SK-N-SH (cell line): ENCODE results near the gene KRT23. TPM values are rescaled to one million over a fixed set of nuclear protein-coding genes. Genes with fewer than 3 reads are reported as not detected.

ENCODE experiments used
- CTCF ChIA-PET: fragments of 300-600, 350-600 bp; formaldehyde crosslinking; extraction: SDS; loops from one replicate; lab custom pipeline; 2021; lab: Yijun Ruan, JAX
- POLR2A ChIA-PET: fragments of 350-600 bp; sonication (Branson Sonifier 250); formaldehyde crosslinking; extraction: SDS; loops from one replicate; lab custom pipeline; 2020; ENCODE audit warnings: antibody characterized with exemption, inconsistent platforms; lab: Yijun Ruan, JAX
- DNase-seq: peaks from one replicate; pipeline ENCODE4 v3.0.0; 2012
- H2AFZ ChIP-seq: fragments of 200-600 bp; sonication (generic); 2 replicates; pipeline ENCODE4 v1.8.1; 2016; ENCODE audit warnings: antibody characterized with exemption, mild to moderate bottlenecking, low read depth
- H3F3A ChIP-seq: fragments of 200-600 bp; sonication (generic); replicated peaks from 2 replicates; pipeline ENCODE3; 2016; ENCODE audit warnings: antibody characterized with exemption, mild to moderate bottlenecking; ENCODE audit not compliant: insufficient read depth
- H3K27ac ChIP-seq, 2 experiments: fragments of 200-500 bp in 1 of 2; fragments of 200-600 bp in 1 of 2; sonication (Bioruptor generic) in 1 of 2; sonication (generic), shearing (Covaris generic) in 1 of 2; 2 replicates each; pipeline versions ENCODE4 v1.5.1 to v1.6.1; 2014 to 2016; ENCODE audit warnings: low read depth in 2 of 2, inconsistent platforms in 1 of 2, low read length in 1 of 2, mild to moderate bottlenecking in 1 of 2, mixed read lengths in 1 of 2
- H3K27me3 ChIP-seq: fragments of 200-600 bp; sonication (generic), shearing (Covaris generic); 2 replicates; pipeline ENCODE4 v1.6.1; 2016; ENCODE audit warnings: mixed run types; ENCODE audit not compliant: insufficient read depth
- H3K36me3 ChIP-seq, 2 experiments: fragments of 200-500 bp in 1 of 2; fragments of 200-600 bp in 1 of 2; sonication (Bioruptor generic) in 1 of 2; sonication (generic) in 1 of 2; replicated peaks in 1 of 2; 2 replicates each; pipeline versions ENCODE3 to v1.5.1; 2014 to 2016; ENCODE audit warnings: low read length in 1 of 2, mild to moderate bottlenecking in 1 of 2; ENCODE audit not compliant: insufficient read depth in 2 of 2, control insufficient read depth in 1 of 2
- H3K4me1 ChIP-seq, 2 experiments: fragments of 200-500 bp in 1 of 2; fragments of 200-600 bp in 1 of 2; sonication (Bioruptor generic) in 1 of 2; sonication (generic), shearing (Covaris generic) in 1 of 2; 2 replicates each; pipeline versions ENCODE4 v1.5.1 to v1.6.1; 2014 to 2016; ENCODE audit warnings: low read depth in 1 of 2, low read length in 1 of 2, mixed run types in 1 of 2; ENCODE audit not compliant: insufficient read depth in 2 of 2, control insufficient read depth in 1 of 2
- H3K4me2 ChIP-seq: fragments of 200-600 bp; sonication (generic), shearing (Covaris generic); 2 replicates; pipeline ENCODE4 v1.6.1; 2017; ENCODE audit warnings: mixed run types
- H3K4me3 ChIP-seq, 2 experiments: fragments of 200-500 bp in 1 of 2; fragments of 200-600 bp in 1 of 2; sonication (Bioruptor generic) in 1 of 2; sonication (generic), shearing (Covaris generic) in 1 of 2; 2 replicates each; pipeline versions ENCODE4 v1.5.1 to v1.8.1; 2014 to 2016; ENCODE audit warnings: low read depth in 2 of 2, inconsistent platforms in 1 of 2, low read length in 1 of 2, mild to moderate bottlenecking in 1 of 2, mixed read lengths in 1 of 2, moderate library complexity in 1 of 2
- H3K79me2 ChIP-seq: fragments of 200-600 bp; sonication (generic); 2 replicates; pipeline ENCODE4 v1.8.1; 2017; ENCODE audit warnings: mild to moderate bottlenecking; ENCODE audit not compliant: insufficient read depth
- H3K9ac ChIP-seq: fragments of 200-600 bp; sonication (generic); 2 replicates; pipeline ENCODE4 v1.6.1; 2017; ENCODE audit warnings: mixed run types
- H3K9me2 ChIP-seq: fragments of 200-600 bp; sonication (generic); 2 replicates; pipeline ENCODE4 v1.6.1; 2017; ENCODE audit warnings: mixed run types
- H3K9me3 ChIP-seq: fragments of 200-600 bp; sonication (generic); 2 replicates; pipeline ENCODE4 v1.6.1; 2017; ENCODE audit warnings: mixed run types, mild to moderate bottlenecking, moderate library complexity
- H4K20me1 ChIP-seq: fragments of 200-600 bp; sonication (generic); 2 replicates; pipeline ENCODE4 v1.6.1; 2017; ENCODE audit warnings: mild to moderate bottlenecking, mixed run types; ENCODE audit not compliant: insufficient read depth
- CTCF ChIP-seq: fragments of 200-600 bp; sonication (generic); IDR thresholded peaks from 2 replicates; pipeline ENCODE4 v1.6.1; 2017; ENCODE audit warnings: antibody characterized with exemption, mild to moderate bottlenecking, moderate library complexity
- ELF1 ChIP-seq: IDR thresholded peaks from 2 replicates; pipeline ENCODE4 v1.4.0; 2012
- EP300 ChIP-seq, 2 experiments: IDR thresholded peaks; 2 replicates each; pipeline versions ENCODE4 v1.4.0 to v1.6.1; 2012; ENCODE audit warnings: borderline replicate concordance in 1 of 2, low read depth in 1 of 2, low read length in 1 of 2
- EZH2phosphoT487 ChIP-seq: fragments of 200-600 bp; sonication (generic); IDR thresholded peaks from 2 replicates; pipeline ENCODE4 v1.6.1; 2017; ENCODE audit warnings: low read depth, mixed run types, mild to moderate bottlenecking, antibody characterized with exemption, moderate library complexity, borderline replicate concordance
- GABPA ChIP-seq: IDR thresholded peaks from 2 replicates; pipeline ENCODE4 v1.4.0; 2012; ENCODE audit warnings: low read depth, mild to moderate bottlenecking
- GATA2 ChIP-seq: sonication (generic); formaldehyde crosslinking; IDR thresholded peaks from 2 replicates; pipeline ENCODE4 v1.5.0; 2020; ENCODE audit warnings: mild to moderate bottlenecking, missing genetic modification reagents
- MEF2A ChIP-seq: IDR thresholded peaks from 2 replicates; pipeline ENCODE4 v1.4.0; 2012; ENCODE audit warnings: low read depth, borderline replicate concordance
- MXI1 ChIP-seq: IDR thresholded peaks from 2 replicates; pipeline ENCODE4 v1.6.1; 2012; ENCODE audit warnings: mild to moderate bottlenecking, low read depth, low read length, improper control_type of control experiment
- NRF1 ChIP-seq: IDR thresholded peaks from 2 replicates; pipeline ENCODE4 v1.6.1; 2012; ENCODE audit warnings: low read depth, mild to moderate bottlenecking, low read length
- RXRA ChIP-seq: IDR thresholded peaks from 2 replicates; pipeline ENCODE4 v1.4.0; 2012; ENCODE audit warnings: low read depth, mild to moderate bottlenecking, borderline replicate concordance
- YY1 ChIP-seq: IDR thresholded peaks from 2 replicates; pipeline ENCODE4 v1.4.0; 2012; ENCODE audit warnings: low read depth, mild to moderate bottlenecking
- WGBS: methylation state at CpG from one replicate; pipeline ENCODE4 v1.1.6; 2017; ENCODE audit warnings: low lambda C conversion rate; 5-methylcytosine and 5-hydroxymethylcytosine counted together
- polyA plus RNA-seq, 3 experiments: library from polyadenylated mRNA; depleted of rRNA; stranded (reverse); fragments of >200 nt; gene quantifications; 2 replicates each; pipeline ENCODE4 v1.2.3, GENCODE V29; 2012
- TF ChIP-seq, protein P1 (sequence below): fragments of 150-350 bp; IDR thresholded peaks from 2 replicates; pipeline ENCODE4 v1.6.1; 2016; ENCODE audit warnings: mild to moderate bottlenecking, low read depth, low read length
- TF ChIP-seq, protein P2 (sequence below): IDR thresholded peaks from 2 replicates; pipeline ENCODE4 v1.4.0; 2012; ENCODE audit warnings: low read depth, borderline replicate concordance

Gene KRT23
- polyA plus RNA-seq, 1 of the 3 experiments (the other 2 are of a cell fraction): not detected

- no peak for TF ChIP-seq GABPA
- TF ChIP-seq, protein P1, sequence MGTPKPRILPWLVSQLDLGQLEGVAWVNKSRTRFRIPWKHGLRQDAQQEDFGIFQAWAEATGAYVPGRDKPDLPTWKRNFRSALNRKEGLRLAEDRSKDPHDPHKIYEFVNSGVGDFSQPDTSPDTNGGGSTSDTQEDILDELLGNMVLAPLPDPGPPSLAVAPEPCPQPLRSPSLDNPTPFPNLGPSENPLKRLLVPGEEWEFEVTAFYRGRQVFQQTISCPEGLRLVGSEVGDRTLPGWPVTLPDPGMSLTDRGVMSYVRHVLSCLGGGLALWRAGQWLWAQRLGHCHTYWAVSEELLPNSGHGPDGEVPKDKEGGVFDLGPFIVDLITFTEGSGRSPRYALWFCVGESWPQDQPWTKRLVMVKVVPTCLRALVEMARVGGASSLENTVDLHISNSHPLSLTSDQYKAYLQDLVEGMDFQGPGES: no peak
- TF ChIP-seq, all 33 proteins: peak for 0
Observed at GRCh38 chr17:40936976-40937375, 470 bp downstream of the KRT23 start (continued).

GRCh38 chr17:40936437-40936971 lies 942 bp downstream of the KRT23 start:
- TF ChIP-seq EP300 (IDR thresholded peaks at IDR 0.05; ENCODE audit: borderline replicate concordance in 1 of 2, low read depth in 1 of 2, low read length in 1 of 2) (no peak), EZH2phosphoT487 (peak; percentile 19; the same call in 1 of the 2 replicates)
- Histone ChIP-seq H2AFZ (no peak overlapping the region), H3K4me1 (no peaks in the 10 kb centered on the region), H3F3A (no peaks in the 10 kb centered on the region), H3K4me3 (no peak overlapping the region), H3K27me3 (peaks cover 84% of the 10 kb centered on the region), H3K4me2 (no peak overlapping the region), H3K36me3 (no peaks in the 10 kb centered on the region), H3K79me2 (no peaks in the 10 kb centered on the region), H3K9me3 (no peaks in the 10 kb centered on the region), H4K20me1 (no peaks in the 10 kb centered on the region), H3K9ac (no peak overlapping the region), H3K27ac (no peak overlapping the region), H3K9me2 (no peaks in the 10 kb centered on the region)
- POLR2A ChIA-PET: no interaction called here
- CTCF ChIA-PET: no interaction called here
- 27% methylated on average over 8 of the region's 19 CpGs for WGBS
- no peak for DNase-seq

DNA sequence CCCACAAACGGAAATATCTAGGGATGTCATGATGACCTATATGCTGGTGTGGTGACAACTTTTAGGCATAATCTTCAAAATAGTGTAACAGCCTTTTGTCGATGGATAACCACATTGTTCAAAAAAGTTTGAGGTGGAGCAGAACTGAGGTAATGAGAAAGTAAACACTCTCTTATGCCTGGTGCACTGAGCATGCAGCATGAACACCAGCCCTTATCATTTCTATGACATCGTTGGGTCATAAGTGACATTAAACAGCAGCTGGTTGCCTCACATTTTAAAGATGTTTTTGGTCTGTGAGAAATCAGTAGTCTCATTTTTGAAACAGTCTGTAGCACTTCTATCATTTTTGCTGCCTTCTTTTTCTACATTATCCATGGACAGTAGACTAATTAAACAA lies 1.8 kb downstream of the KRT23 start:
- no peak for TF ChIP-seq NRF1
- TF ChIP-seq RXRA: no peak
- TF ChIP-seq MEF2A: no peak
- TF ChIP-seq MXI1: no peak
- no peak for TF ChIP-seq ELF1
- TF ChIP-seq GATA2 (CRISPR knock-in tag): no peak
- TF ChIP-seq, protein P2, sequence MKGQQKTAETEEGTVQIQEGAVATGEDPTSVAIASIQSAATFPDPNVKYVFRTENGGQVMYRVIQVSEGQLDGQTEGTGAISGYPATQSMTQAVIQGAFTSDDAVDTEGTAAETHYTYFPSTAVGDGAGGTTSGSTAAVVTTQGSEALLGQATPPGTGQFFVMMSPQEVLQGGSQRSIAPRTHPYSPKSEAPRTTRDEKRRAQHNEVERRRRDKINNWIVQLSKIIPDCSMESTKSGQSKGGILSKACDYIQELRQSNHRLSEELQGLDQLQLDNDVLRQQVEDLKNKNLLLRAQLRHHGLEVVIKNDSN: no peak
- TF ChIP-seq YY1: no peak
- TF ChIP-seq EP300 (IDR thresholded peaks at IDR 0.05; ENCODE audit: borderline replicate concordance in 1 of 2, low read depth in 1 of 2, low read length in 1 of 2): no peak
- TF ChIP-seq CTCF: no peak
- TF ChIP-seq, all 33 proteins: peak for 0
- no peak overlapping the region for H3K4me2 ChIP-seq
- WGBS: 10% methylated on average over 3 of the region's 3 CpGs
- H3K36me3 ChIP-seq: no peaks in the 10 kb centered on the region
- no peak overlapping the region for H3K9ac ChIP-seq
- H3K4me3 ChIP-seq: no peak overlapping the region
- CTCF ChIA-PET: no interaction called here
- H3K27me3 ChIP-seq: peaks cover 81% of the 10 kb centered on the region
- no peaks in the 10 kb centered on the region for H4K20me1 ChIP-seq
- H3K9me3 ChIP-seq: no peaks in the 10 kb centered on the region
- no peaks in the 10 kb centered on the region for H3K4me1 ChIP-seq
- POLR2A ChIA-PET: no interaction called here
- H3K27ac ChIP-seq: no peak overlapping the region
- no peaks in the 10 kb centered on the region for H3K9me2 ChIP-seq
- no peak overlapping the region for H2AFZ ChIP-seq
- H3F3A ChIP-seq: no peaks in the 10 kb centered on the region
- H3K79me2 ChIP-seq: no peaks in the 10 kb centered on the region
- no peak for DNase-seq
